ENCODE data around the gene PIP5KL1. TPM values are rescaled to one million over a fixed set of nuclear protein-coding genes. Genes with fewer than 3 reads are reported as not detected.

Gene PIP5KL1
- total and polyA plus RNA-seq, 8 donors, result 0.50 to 98.0 (median 3.3) TPM; not detected in 1

- Histone ChIP-seq H3K9me3 (no peaks in the 10 kb centered on the region), H3K27ac (no peak overlapping the region), H3K27me3 (no peaks in the 10 kb centered on the region), H3K4me1 (peaks cover 47 to 59% (median 50%) of the 10 kb centered on the region in 4 donors), H3K4me3 (no peak overlapping the region), H3K36me3 (peaks cover 0 to 6% (median 0%) of the 10 kb centered on the region in 4 donors)
- TF ChIP-seq POLR2A (IDR thresholded peaks at IDR 0.05) (no peak), CTCF (IDR thresholded peaks at IDR 0.05) (no peak)
- no peak for DNase-seq
- intact Hi-C loops (cut with DNase I; ENCODE audit: low total_unique reads), result no loop called here
- 58 to 66% (median 61%) methylated on average over 8 of the region's 8 CpGs for WGBS, 5 donors
Measured at GRCh38 chr9:127878652-127879390, 51.8 kb downstream of the PIP5KL1 start.

DNA sequence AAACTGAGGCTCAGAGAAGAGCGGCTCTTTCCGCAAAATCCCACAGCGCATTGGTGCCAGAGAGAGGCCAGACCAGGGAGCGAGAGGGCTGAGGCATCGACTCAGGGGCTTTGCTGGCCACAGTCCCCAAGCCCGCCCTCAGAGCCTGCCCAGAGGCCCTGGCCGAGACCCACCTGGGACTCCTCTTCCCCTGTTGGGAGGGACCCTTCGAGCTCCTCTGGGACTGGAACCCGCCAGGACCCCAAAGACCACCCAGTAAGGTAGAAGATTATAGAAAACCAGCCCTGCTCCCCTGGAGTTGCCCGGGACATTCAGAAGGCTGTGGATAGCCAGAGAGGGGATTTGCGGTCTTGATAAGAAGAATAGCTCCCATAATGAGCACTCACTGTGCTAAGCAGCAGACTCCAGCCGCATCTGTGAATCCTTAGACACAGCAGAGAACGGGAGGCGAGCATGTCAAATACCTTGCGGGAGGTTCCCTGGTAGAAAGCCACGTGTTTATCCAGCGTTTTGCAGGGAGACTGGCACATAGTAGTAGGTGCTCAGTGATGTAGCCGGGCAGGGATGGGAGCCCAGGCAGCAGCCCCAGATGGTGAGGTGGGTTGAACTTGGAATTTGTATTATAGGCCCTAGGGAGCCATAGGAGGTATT, 52.5 kb downstream of the PIP5KL1 start:
- Histone ChIP-seq H3K27me3 (no peaks in the 10 kb centered on the region), H3K9me3 (no peaks in the 10 kb centered on the region), H3K36me3 (peaks cover 0 to 6% (median 2%) of the 10 kb centered on the region in 4 donors), H3K4me1 (peaks cover 50 to 62% (median 56%) of the 10 kb centered on the region in 4 donors), H3K4me3 (peak overlapping the region; percentile 55 to 72 (median 67)), H3K27ac (peak overlapping the region in 4 of 5 donors; percentile 80 to 87 (median 82))
- DNase-seq, result no peak
- TF ChIP-seq POLR2A (IDR thresholded peaks at IDR 0.05), result no peak
- no peak for TF ChIP-seq POLR2AphosphoS5 (IDR thresholded peaks at IDR 0.05)
- no peak for TF ChIP-seq CTCF (IDR thresholded peaks at IDR 0.05)
- TF ChIP-seq EP300 (IDR thresholded peaks at IDR 0.05), result no peak
- WGBS, 5 donors, result 29 to 41% (median 34%) methylated on average over 18 of the region's 18 CpGs
- intact Hi-C loops (cut with DNase I; ENCODE audit: low total_unique reads), result no loop called here

GRCh38 chr9:127877566-127877998, 53.0 kb downstream of the PIP5KL1 start, which contains the start of gene AK1:
Gene AK1 (minus strand): TSS chr9:127877675. CDS start chr9:127874617, 3,058 bp downstream.
- Histone ChIP-seq H3K27ac (peak within 1 kb of the TSS; percentile 66 to 87 (median 80)), H3K27me3 (no peaks in the 10 kb centered on the region), H3K9me3 (no peaks in the 10 kb centered on the region), H3K36me3 (peaks cover 0 to 10% (median 4%) of the 10 kb centered on the region in 4 donors), H3K4me1 (peaks cover 50 to 62% (median 55%) of the 10 kb centered on the region in 4 donors), H3K4me3 (peak within 1 kb of the TSS; percentile 55 to 72 (median 67))
- TF ChIP-seq POLR2A (IDR thresholded peaks at IDR 0.05) (peak in 1 of 4 donors; percentile 32), EP300 (IDR thresholded peaks at IDR 0.05) (no peak), POLR2AphosphoS5 (IDR thresholded peaks at IDR 0.05) (peak; percentile 63 to 83 (median 78)), CTCF (IDR thresholded peaks at IDR 0.05) (no peak)
- intact Hi-C loops (cut with DNase I; ENCODE audit: low total_unique reads), result no loop called here
- WGBS, 5 donors, result 1 to 18% (median 2%) methylated on average over 2 to 44 of the region's 44 CpGs
- DNase-seq, result peak; percentile 80 to 92

DNA sequence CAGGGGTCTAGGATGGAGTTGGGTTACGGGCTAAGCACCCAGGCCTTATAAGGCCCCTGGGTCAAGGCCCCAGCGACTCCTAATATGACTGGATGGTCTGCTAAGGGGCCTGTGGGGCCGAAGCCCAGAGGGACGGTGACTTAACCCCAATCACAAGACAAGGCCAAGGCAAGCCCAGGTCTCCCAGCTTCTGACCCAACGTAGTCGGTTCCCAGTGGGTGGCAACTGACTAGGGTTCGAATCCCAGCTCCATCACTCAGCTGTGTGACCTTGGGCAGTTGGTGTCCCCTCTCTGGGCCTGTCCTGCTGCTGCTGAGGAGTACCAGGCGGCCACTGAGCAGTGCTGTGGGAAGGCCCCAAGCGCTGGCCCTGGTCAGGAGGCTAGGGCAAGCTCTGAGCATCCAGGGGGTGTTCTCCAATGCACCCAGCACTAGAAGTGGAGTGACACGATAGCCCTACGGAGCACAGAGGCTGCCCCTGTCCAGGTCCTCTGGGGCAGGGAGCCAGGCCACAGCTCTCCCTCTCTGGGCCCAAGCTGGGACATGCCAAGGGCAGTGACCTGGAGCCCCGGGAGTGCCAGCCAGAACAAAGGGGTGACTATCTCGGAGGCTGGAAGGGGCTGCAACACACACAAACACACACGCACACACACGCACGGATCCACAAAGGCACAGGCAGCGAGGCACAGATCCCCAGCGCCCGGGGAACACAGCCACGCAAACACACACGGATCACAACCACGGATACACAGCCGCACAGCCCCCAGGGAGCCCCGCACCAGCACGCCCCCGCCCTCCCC, 53.6 kb downstream of the PIP5KL1 start:
- Histone ChIP-seq H3K4me3 (peak overlapping the region; percentile 55 to 72 (median 67)), H3K27me3 (no peaks in the 10 kb centered on the region), H3K27ac (peak overlapping the region; percentile 66 to 87 (median 80)), H3K4me1 (peaks cover 50 to 57% (median 54%) of the 10 kb centered on the region in 4 donors), H3K9me3 (no peaks in the 10 kb centered on the region), H3K36me3 (peaks cover 4 to 16% (median 10%) of the 10 kb centered on the region in 4 donors)
- 22 to 32% (median 29%) methylated on average over 13 to 26 of the region's 26 CpGs for WGBS, 5 donors
- intact Hi-C loops (cut with DNase I; ENCODE audit: low total_unique reads), result no loop called here
- peak in 1 of 2 donors; percentile 60 for DNase-seq
- TF ChIP-seq POLR2AphosphoS5 (IDR thresholded peaks at IDR 0.05) (no peak), CTCF (IDR thresholded peaks at IDR 0.05) (no peak), EP300 (IDR thresholded peaks at IDR 0.05) (no peak), POLR2A (IDR thresholded peaks at IDR 0.05) (no peak)
